Neural crest cell (in vitro differentiated cells): Measurements from ENCODE around the gene GNB5. TPM values are rescaled to one million over a fixed set of nuclear protein-coding genes. Genes with fewer than 3 reads are reported as not detected.
A peak's percentile ranks its signal among the peaks of the same experiment; 100 is the strongest.

Experiments
- DNase-seq: peaks from one replicate; pipeline ENCODE4 v3.0.0; 2021; ENCODE audit warnings: low read depth, mixed read lengths, low spot score
- H3K27ac Mint-ChIP-seq: one replicate; pipeline ENCODE4 v1.8.0; 2021; ENCODE audit warnings: mild to moderate bottlenecking, mixed read lengths; ENCODE audit not compliant: unreplicated experiment
- H3K27me3 Mint-ChIP-seq: 2 replicates; pipeline ENCODE4 v1.8.0; 2021; ENCODE audit warnings: low read depth, mild to moderate bottlenecking, mixed read lengths
- H3K36me3 Mint-ChIP-seq: 2 replicates; pipeline ENCODE4 v1.8.0; 2021; ENCODE audit warnings: low read depth, mild to moderate bottlenecking, mixed read lengths
- H3K4me1 Mint-ChIP-seq: 2 replicates; pipeline ENCODE4 v1.8.0; 2021; ENCODE audit warnings: mixed read lengths
- H3K4me3 Mint-ChIP-seq: one replicate; pipeline ENCODE4 v1.8.0; 2021; ENCODE audit warnings: mild to moderate bottlenecking, mixed read lengths
- H3K9me3 Mint-ChIP-seq: 2 replicates; pipeline ENCODE4 v1.8.0; 2021; ENCODE audit warnings: mixed read lengths
- CTCF ChIP-seq: fragments of 200-600 bp; sonication (generic); conservative IDR thresholded peaks from 2 replicates; pipeline ENCODE4 v1.5.0; 2021; ENCODE audit warnings: antibody characterized with exemption, mild to moderate bottlenecking
- total RNA-seq: library from RNA; stranded (reverse); gene quantifications from 2 replicates; pipeline ENCODE4 v1.2.1, GENCODE V29; 2021

GNB5 gene
- total RNA-seq, 1 donor from 2014 or later = 16.7 TPM

- H3K4me1 Mint-ChIP-seq = peaks cover 5% of the 10 kb centered on the region
- H3K36me3 Mint-ChIP-seq = no peaks in the 10 kb centered on the region
- H3K9me3 Mint-ChIP-seq = no peaks in the 10 kb centered on the region
- no peaks in the 10 kb centered on the region for H3K27me3 Mint-ChIP-seq
- H3K4me3 Mint-ChIP-seq = no peak overlapping the region
- no peak for DNase-seq
- H3K27ac Mint-ChIP-seq = no peak overlapping the region
- TF ChIP-seq CTCF = no peak
These were observed 33.0 kb upstream of the GNB5 start for GRCh38 chr15:52224211-52224610.

GRCh38 chr15:52221730-52222129 is 30.5 kb upstream of the GNB5 start:
- no peak overlapping the region for H3K27ac Mint-ChIP-seq
- H3K4me3 Mint-ChIP-seq = no peak overlapping the region
- H3K9me3 Mint-ChIP-seq = no peaks in the 10 kb centered on the region
- H3K36me3 Mint-ChIP-seq = peaks cover 3% of the 10 kb centered on the region
- no peaks in the 10 kb centered on the region for H3K4me1 Mint-ChIP-seq
- no peaks in the 10 kb centered on the region for H3K27me3 Mint-ChIP-seq
- TF ChIP-seq CTCF = no peak
- no peak for DNase-seq

GRCh38 chr15:52220937-52221660 is 29.9 kb upstream of the GNB5 start:
- H3K27me3 Mint-ChIP-seq = no peaks in the 10 kb centered on the region
- DNase-seq = no peak
- H3K4me3 Mint-ChIP-seq = no peak overlapping the region
- H3K4me1 Mint-ChIP-seq = no peaks in the 10 kb centered on the region
- no peak for TF ChIP-seq CTCF
- peaks cover 3% of the 10 kb centered on the region for H3K36me3 Mint-ChIP-seq
- H3K27ac Mint-ChIP-seq = no peak overlapping the region
- no peaks in the 10 kb centered on the region for H3K9me3 Mint-ChIP-seq

- no peak overlapping the region for H3K27ac Mint-ChIP-seq
- no peak for TF ChIP-seq CTCF
- H3K36me3 Mint-ChIP-seq = peaks cover 3% of the 10 kb centered on the region
- no peak overlapping the region for H3K4me3 Mint-ChIP-seq
- H3K4me1 Mint-ChIP-seq = no peaks in the 10 kb centered on the region
- no peaks in the 10 kb centered on the region for H3K9me3 Mint-ChIP-seq
- DNase-seq = no peak
- H3K27me3 Mint-ChIP-seq = no peaks in the 10 kb centered on the region
These were observed 29.1 kb upstream of the GNB5 start for GRCh38 chr15:52220251-52220650.

- H3K9me3 Mint-ChIP-seq = no peaks in the 10 kb centered on the region
- H3K4me1 Mint-ChIP-seq = peaks cover 6% of the 10 kb centered on the region
- H3K27ac Mint-ChIP-seq = peak overlapping the region; percentile 31
- no peak for DNase-seq
- H3K27me3 Mint-ChIP-seq = no peaks in the 10 kb centered on the region
- H3K4me3 Mint-ChIP-seq = no peak overlapping the region
- H3K36me3 Mint-ChIP-seq = peaks cover 3% of the 10 kb centered on the region
- no peak for TF ChIP-seq CTCF
These were observed 27.6 kb upstream of the GNB5 start for GRCh38 chr15:52218816-52219215.
